DLD1 (cell line): Measurements from ENCODE around the gene AMMECR1.
"Not testable (repeated sequence)": the region's sequence is repeated elsewhere in the genome, so short reads cannot be mapped to it uniquely, and the experiment has no call there.

Experiments
- in situ Hi-C: cut with HindIII; loops from 2 replicates; pipeline ENCODE4 v1.10.0; 2017; ENCODE audit warnings: low sequenced_read_pairs

Gene AMMECR1

GRCh38 chrX:110173192-110174175 is 144.4 kb downstream of the AMMECR1 start:
- in situ Hi-C loops: loop anchor here (10.0 kb wide), 1 partner anchor 231 kb away; no protein-coding TSS in a partner anchor

DNA sequence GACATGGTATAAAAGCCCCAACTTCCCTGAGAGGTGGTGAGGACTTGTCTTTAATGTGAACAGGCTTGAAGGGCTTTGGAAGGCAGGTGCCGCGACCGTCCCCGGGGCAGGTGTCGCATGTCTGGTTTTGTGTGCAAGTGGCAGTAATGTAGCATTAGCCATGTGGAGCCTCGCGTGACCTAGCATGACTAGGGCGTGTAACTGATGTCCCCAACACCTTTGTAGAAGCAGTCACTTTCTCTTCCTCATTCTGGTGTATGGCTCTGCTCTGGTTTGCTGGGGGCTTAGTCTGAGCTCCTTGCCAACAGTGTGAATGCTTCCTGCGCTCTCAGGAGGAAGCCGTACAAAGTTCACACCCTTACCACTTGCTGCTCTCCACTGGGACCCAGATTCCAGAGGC is 145.7 kb downstream of the AMMECR1 start:
- in situ Hi-C loops: loop anchor here (10.0 kb wide), 1 partner anchor 233 kb away; no protein-coding TSS in a partner anchor

DNA sequence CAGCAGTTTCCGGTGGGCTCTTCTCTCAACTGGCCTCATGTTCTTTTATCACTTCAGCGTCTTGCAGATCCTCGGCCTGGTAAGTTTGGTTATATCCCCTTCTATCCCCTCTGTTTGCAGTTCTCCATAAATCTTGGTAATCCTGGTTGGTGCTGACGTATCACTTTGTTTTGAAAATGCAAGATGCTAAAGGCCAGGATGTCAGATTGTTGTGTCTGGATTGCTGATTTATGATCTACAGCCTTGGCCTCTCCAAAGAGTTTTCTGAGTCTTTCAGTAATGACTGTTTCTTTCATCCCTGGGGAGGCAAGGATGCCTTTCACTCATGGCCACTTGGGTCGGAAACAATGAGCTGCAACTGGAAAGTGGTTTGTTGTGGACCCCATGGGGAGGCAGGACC is 146.4 kb downstream of the AMMECR1 start:
- in situ Hi-C loops: loop anchor here (10.0 kb wide), 1 partner anchor 233 kb away; no protein-coding TSS in a partner anchor

DNA sequence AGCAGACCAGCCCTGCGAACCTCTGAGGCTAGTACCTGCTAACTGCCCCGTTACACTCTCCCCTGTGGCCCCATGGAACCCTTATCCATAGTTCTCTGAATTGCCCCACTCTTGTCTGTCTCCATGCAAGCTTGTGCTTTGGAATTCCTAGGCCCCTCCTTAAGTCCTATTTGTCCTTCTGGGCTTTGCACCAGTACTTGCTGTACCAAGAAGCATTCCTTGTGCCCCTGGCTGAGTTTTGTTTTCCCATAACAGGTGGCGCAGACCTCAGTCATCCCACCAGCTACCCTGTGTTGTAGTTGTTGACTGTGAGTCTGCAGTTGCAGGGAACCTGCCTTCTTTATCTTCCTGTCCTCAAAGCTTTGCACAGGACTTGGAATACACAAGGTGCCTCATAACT is 147.9 kb downstream of the AMMECR1 start:
- in situ Hi-C loops: loop anchor here (10.0 kb wide), 1 partner anchor 235 kb away; no protein-coding TSS in a partner anchor

GRCh38 chrX:110168585-110168984 is 149.3 kb downstream of the AMMECR1 start:
- in situ Hi-C loops: no loop called here

DNA sequence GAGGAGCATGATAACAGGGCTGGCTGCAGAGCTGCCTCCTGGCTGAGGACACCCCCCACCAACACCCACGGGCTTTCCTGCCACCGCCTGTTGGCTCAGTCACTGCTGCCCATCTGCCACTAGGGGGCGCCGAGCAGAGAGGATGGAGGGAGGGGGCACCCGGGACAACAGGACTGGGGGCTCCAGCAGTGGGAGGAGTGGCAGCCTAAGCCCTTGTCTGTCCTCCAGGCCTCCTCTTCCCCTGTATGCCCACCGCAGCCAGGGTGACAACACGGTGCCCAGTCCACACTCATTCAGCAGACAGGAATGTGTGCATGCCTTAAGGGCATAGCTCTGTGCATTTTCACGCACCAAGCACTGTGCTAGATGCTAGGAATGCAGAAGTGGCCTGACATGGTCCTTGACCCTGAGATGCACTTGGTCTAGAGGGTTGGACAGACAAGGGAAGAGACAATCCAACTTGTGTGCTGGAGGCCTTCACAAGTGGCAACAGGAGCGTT is 149.9 kb downstream of the AMMECR1 start:
- in situ Hi-C loops: no loop called here

- in situ Hi-C loops: no loop called here
These were observed 154.4 kb downstream of the AMMECR1 start for GRCh38 chrX:110163488-110163887.

DNA sequence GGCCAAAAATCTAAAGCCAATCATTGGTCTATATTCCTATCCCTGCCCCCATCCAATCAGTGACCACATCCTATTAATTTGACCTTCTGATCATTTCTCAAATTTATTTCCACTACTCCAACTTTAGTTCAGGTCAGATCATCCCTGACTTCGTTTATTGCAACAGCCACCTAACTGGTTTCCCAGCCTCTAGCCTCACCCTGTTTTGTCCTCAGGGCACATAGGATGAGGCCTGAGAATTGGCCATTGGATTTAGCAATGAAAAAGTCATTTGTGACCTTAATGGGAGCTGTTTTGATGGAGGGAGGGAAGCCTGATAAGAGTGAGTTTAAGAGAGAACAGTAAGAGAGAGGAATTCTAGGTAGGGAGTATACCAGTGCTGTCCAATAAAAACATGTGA is 155.0 kb downstream of the AMMECR1 start:
- in situ Hi-C loops: no loop called here

- in situ Hi-C loops: no loop called here
These were observed 155.8 kb downstream of the AMMECR1 start for GRCh38 chrX:110162131-110162530.

GRCh38 chrX:110161361-110161686 is 156.6 kb downstream of the AMMECR1 start:
- in situ Hi-C loops: no loop called here

- in situ Hi-C loops: no loop called here
These were observed 158.0 kb downstream of the AMMECR1 start for GRCh38 chrX:110159865-110160264.

DNA sequence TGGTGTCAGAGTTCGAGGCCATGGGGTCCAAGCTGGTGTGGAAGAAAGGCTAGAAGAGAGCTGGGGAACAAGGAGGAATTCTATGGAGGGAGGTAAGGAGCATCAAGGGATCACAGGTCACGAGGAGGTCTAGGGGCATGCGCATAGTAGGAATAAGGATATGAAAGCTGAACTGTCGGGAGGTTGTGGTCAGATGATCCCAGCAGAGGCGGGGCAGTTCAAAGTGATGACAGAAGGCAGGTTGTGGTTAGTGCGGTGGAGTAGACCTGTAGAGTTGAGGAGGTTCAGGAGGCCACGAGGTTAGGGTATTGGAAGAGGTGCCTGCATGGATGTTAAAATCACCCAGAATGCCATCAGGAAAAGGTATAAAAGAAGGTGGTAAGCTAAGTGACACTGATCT is 158.7 kb downstream of the AMMECR1 start:
- in situ Hi-C loops: no loop called here

- in situ Hi-C loops: no loop called here
These were observed 160.4 kb downstream of the AMMECR1 start for GRCh38 chrX:110157444-110157843.

- in situ Hi-C loops: no loop called here
These were observed 161.6 kb downstream of the AMMECR1 start for GRCh38 chrX:110156167-110156754.

- in situ Hi-C loops: no loop called here
These were observed 162.1 kb downstream of the AMMECR1 start for GRCh38 chrX:110155759-110156158.

- in situ Hi-C loops: not testable (repeated sequence)
These were observed 163.6 kb downstream of the AMMECR1 start for GRCh38 chrX:110154328-110154727.

GRCh38 chrX:110153896-110154295 is 164.0 kb downstream of the AMMECR1 start:
- in situ Hi-C loops: no loop called here

- in situ Hi-C loops: no loop called here
These were observed 164.6 kb downstream of the AMMECR1 start for GRCh38 chrX:110153244-110153643.

- in situ Hi-C loops: no loop called here
These were observed 171.4 kb downstream of the AMMECR1 start for GRCh38 chrX:110146521-110146920.

GRCh38 chrX:110145854-110146253 is 172.0 kb downstream of the AMMECR1 start:
- in situ Hi-C loops: no loop called here

DNA sequence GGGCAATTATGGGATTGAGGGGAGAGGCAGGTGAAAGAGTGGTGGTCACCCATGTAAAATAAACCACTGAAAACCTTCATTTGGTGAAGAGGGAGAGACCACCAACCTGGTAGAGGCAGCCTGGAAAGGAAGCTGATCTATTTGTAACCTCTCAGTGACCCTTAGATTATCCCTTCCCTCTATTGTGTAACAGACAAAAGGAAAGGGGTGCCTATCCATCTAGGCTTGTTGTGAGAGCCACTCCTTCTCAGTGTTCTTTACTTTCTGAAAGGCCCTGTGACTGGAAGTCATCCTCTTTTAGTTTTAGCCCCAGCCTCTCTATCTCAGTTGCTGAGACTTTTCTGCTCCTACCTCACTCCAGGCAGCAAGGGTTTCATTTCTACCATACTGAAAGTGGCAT is 172.6 kb downstream of the AMMECR1 start:
- in situ Hi-C loops: no loop called here
